HCT116 (cell line): ENCODE data around the gene MCUR1. TPM values are rescaled to one million over a fixed set of nuclear protein-coding genes. Genes with fewer than 3 reads are reported as not detected.

Source experiments
- ATAC-seq: fragments of 200-7000 bp; cut with Tn5 transposase; 2 replicates; pipeline ENCODE4 v1.9.1; 2020; ENCODE audit warnings: mild to moderate bottlenecking, moderate library complexity
- BruUV-seq: library from RNA; stranded (reverse); fragments of 400-500 nt; replicated peaks from 2 replicates; lab custom pipeline; 2021; lab: Mats Ljungman, UMichigan
- CTCF ChIA-PET: fragments of 300-600 bp; sonication (Branson Sonifier 250); formaldehyde crosslinking; loops from one replicate; lab custom pipeline; 2021; ENCODE audit warnings: antibody characterized with exemption; lab: Charles Lee
- POLR2A ChIA-PET: fragments of 300-600, 350-600 bp; sonication (Branson Sonifier 250); formaldehyde crosslinking; loops from one replicate; lab custom pipeline; 2021; ENCODE audit warnings: antibody characterized with exemption; lab: Charles Lee
- RAD21 ChIA-PET, 2 experiments: fragments of 300-600 bp; sonication (Branson Sonifier 250); formaldehyde crosslinking; loops; one replicate each; lab custom pipeline; 2023; ENCODE audit warnings: low total read pairs in 2 of 2; ENCODE audit not compliant: uncharacterized antibody in 2 of 2, unreplicated experiment in 2 of 2, low non-redundant PET in 1 of 2; lab: Charles Lee
- DNase-seq: peaks from one replicate; pipeline ENCODE4 v3.0.0-alpha.2; 2010; ENCODE audit warnings: low read depth, low spot score
- H2AFZ ChIP-seq: fragments of 200-600 bp; shearing (Covaris generic), sonication (generic); 2 replicates; pipeline ENCODE4 v1.6.1; 2017; ENCODE audit warnings: low read depth, mixed run types, mixed read lengths, antibody characterized with exemption, low read length; ENCODE audit not compliant: poor library complexity, severe bottlenecking
- H3K27ac ChIP-seq: 2 replicates; pipeline ENCODE4 v1.5.1; 2012; ENCODE audit warnings: low read depth, low read length
- H3K27me3 ChIP-seq: fragments of 200-600 bp; sonication (generic); 2 replicates; pipeline ENCODE4 v1.6.1; 2016; ENCODE audit warnings: mixed run types, low read length, mixed read lengths; ENCODE audit not compliant: insufficient read depth
- H3K36me3 ChIP-seq, 2 experiments: fragments of 200-500 bp in 1 of 2; fragments of 200-600 bp in 1 of 2; sonication (Bioruptor generic) in 1 of 2; sonication (generic) in 1 of 2; 2 replicates each; pipeline versions ENCODE4 v1.5.1 to v1.6.1; 2014 to 2016; ENCODE audit warnings: low read length in 2 of 2, inconsistent platforms in 1 of 2, mixed read lengths in 1 of 2, mixed run types in 1 of 2; ENCODE audit not compliant: insufficient read depth in 2 of 2, control insufficient read depth in 1 of 2
- H3K4me1 ChIP-seq, 2 experiments: fragments of 200-600 bp in 1 of 2; sonication (generic) in 1 of 2; 2 replicates each; pipeline versions ENCODE4 v1.5.1 to v1.6.1; 2012 to 2017; ENCODE audit warnings: low read length in 2 of 2, inconsistent platforms in 1 of 2, mild to moderate bottlenecking in 1 of 2, mixed read lengths in 1 of 2, mixed run types in 1 of 2, moderate library complexity in 1 of 2; ENCODE audit not compliant: insufficient read depth in 2 of 2, control insufficient read depth in 1 of 2
- H3K4me2 ChIP-seq: fragments of 200-600 bp; sonication (generic); 2 replicates; pipeline ENCODE4 v1.6.1; 2017; ENCODE audit warnings: mixed run types, low read length, mixed read lengths
- H3K4me3 ChIP-seq, 2 experiments: fragments of 200-600 bp in 1 of 2; sonication (generic) in 1 of 2; replicated peaks in 1 of 2; 2 replicates each; pipeline ENCODE4 v1.5.1; 2011 to 2016; ENCODE audit warnings: low read length in 2 of 2, control low read depth in 1 of 2, low read depth in 1 of 2, mild to moderate bottlenecking in 1 of 2, mixed read lengths in 1 of 2, mixed run types in 1 of 2
- H3K79me2 ChIP-seq: fragments of 200-600 bp; sonication (generic); 2 replicates; pipeline ENCODE4 v1.6.1; 2017; ENCODE audit warnings: mild to moderate bottlenecking, mixed run types, low read length, moderate library complexity, mixed read lengths; ENCODE audit not compliant: insufficient read depth
- H3K9ac ChIP-seq: fragments of 200-600 bp; sonication (generic); 2 replicates; pipeline ENCODE4 v1.6.1; 2016; ENCODE audit warnings: low read length, mixed read lengths
- H3K9me2 ChIP-seq: fragments of 200-600 bp; sonication (generic), shearing (Covaris generic); 2 replicates; pipeline ENCODE4 v1.6.1; 2017; ENCODE audit warnings: mixed run types, mild to moderate bottlenecking, moderate library complexity; ENCODE audit not compliant: insufficient read depth
- H3K9me3 ChIP-seq, 2 experiments: fragments of 200-500 bp in 1 of 2; fragments of 200-600 bp in 1 of 2; sonication (Bioruptor generic) in 1 of 2; sonication (generic) in 1 of 2; 2 replicates each; pipeline ENCODE4 v1.6.1; 2014 to 2017; ENCODE audit warnings: low read length in 2 of 2, mixed read lengths in 2 of 2, inconsistent platforms in 1 of 2, low read depth in 1 of 2, mild to moderate bottlenecking in 1 of 2, mixed run types in 1 of 2, moderate library complexity in 1 of 2; ENCODE audit not compliant: control insufficient read depth in 1 of 2, insufficient read depth in 1 of 2
- H4K20me1 ChIP-seq: fragments of 200-600 bp; sonication (generic), shearing (Covaris generic); 2 replicates; pipeline ENCODE4 v1.6.1; 2017; ENCODE audit warnings: mixed run types, mild to moderate bottlenecking, moderate library complexity; ENCODE audit not compliant: insufficient read depth
- CTCF ChIP-seq, 3 experiments: fragments of 200-600 bp in 1 of 3; sonication (generic) in 1 of 3; IDR thresholded peaks in 2 of 3; conservative IDR thresholded peaks in 1 of 3; 2 replicates each; pipeline ENCODE4 v1.5.1; 2012 to 2017; ENCODE audit warnings: low read depth in 2 of 3, low read length in 2 of 3, antibody characterized with exemption in 1 of 3, borderline replicate concordance in 1 of 3, control low read depth in 1 of 3, mild to moderate bottlenecking in 1 of 3, mixed read lengths in 1 of 3, mixed run types in 1 of 3, moderate library complexity in 1 of 3; ENCODE audit not compliant: insufficient read depth in 1 of 3
- EZH2 ChIP-seq: fragments of 200-600 bp; sonication (generic); IDR thresholded peaks from 2 replicates; pipeline ENCODE4 v1.6.1; 2017; ENCODE audit warnings: antibody characterized with exemption, mixed run types
- POLR2A ChIP-seq: IDR thresholded peaks from 2 replicates; pipeline ENCODE4 v1.7.0; 2011; ENCODE audit warnings: borderline replicate concordance; ENCODE audit not compliant: insufficient read depth, insufficient read length; ENCODE audit errors: extremely low read depth
- REST ChIP-seq: IDR thresholded peaks from 2 replicates; pipeline ENCODE4 v1.6.1; 2012; ENCODE audit warnings: low read depth
- SIN3A ChIP-seq: IDR thresholded peaks from 2 replicates; pipeline ENCODE4 v1.6.1; 2012; ENCODE audit warnings: low read depth
- TCF7L2 ChIP-seq: IDR thresholded peaks from 2 replicates; pipeline ENCODE4 v1.7.0; 2011; ENCODE audit warnings: borderline replicate concordance, inconsistent platforms; ENCODE audit not compliant: insufficient read depth, insufficient read length; ENCODE audit errors: extremely low read depth
- ZBTB33 ChIP-seq: IDR thresholded peaks from 2 replicates; pipeline ENCODE4 v1.6.1; 2011; ENCODE audit warnings: mild to moderate bottlenecking, low read length, moderate library complexity; ENCODE audit not compliant: insufficient replicate concordance; ENCODE audit errors: extremely low read depth
- ZFX ChIP-seq: fragments of 450-650 bp; IDR thresholded peaks from 2 replicates; pipeline ENCODE4 v1.6.1; 2017
- ZNF274 ChIP-seq: fragments of 200-500 bp; sonication (Bioruptor generic); IDR thresholded peaks from 2 replicates; pipeline ENCODE4 v1.6.1; 2014; ENCODE audit warnings: mild to moderate bottlenecking, low read depth, low read length, inconsistent platforms
- intact Hi-C: fragments of 100-400 bp; cut with micrococcal nuclease; formaldehyde crosslinking; loops from 2 replicates; pipeline ENCODE4 v1.10.0; 2022
- total RNA-seq: library from RNA; stranded (reverse); gene quantifications from one replicate; pipeline ENCODE4 v1.2.1, GENCODE V29; 2021; ENCODE audit not compliant: unreplicated experiment

MCUR1 gene
- total RNA-seq, 1 experiment from 2014 or later: 33.2 TPM

GRCh38 chr6:13832778-13833177, 18.4 kb upstream of the MCUR1 start:
- ChIA-PET POLR2A (no interaction called here), RAD21 (no interaction called here), CTCF (no interaction called here)
- no peaks in the 10 kb centered on the region for H3K79me2 ChIP-seq
- BruUV-seq: no TSS peak
- no peaks in the 10 kb centered on the region for H3K9me3 ChIP-seq
- H3K4me2 ChIP-seq: no peak overlapping the region
- H3K36me3 ChIP-seq: no peaks in the 10 kb centered on the region
- no peak overlapping the region for H3K4me3 ChIP-seq
- no peaks in the 10 kb centered on the region for H3K4me1 ChIP-seq
- no peak overlapping the region for H2AFZ ChIP-seq
- H4K20me1 ChIP-seq: no peaks in the 10 kb centered on the region
- DNase-seq (no peak), ATAC-seq (no peak)
- no peaks in the 10 kb centered on the region for H3K9me2 ChIP-seq
- no peak overlapping the region for H3K9ac ChIP-seq
- intact Hi-C loops: no loop called here
- no peak for TF ChIP-seq POLR2A
- no peak for TF ChIP-seq SIN3A
- no peak for TF ChIP-seq ZBTB33
- H3K27ac ChIP-seq: no peak overlapping the region
- H3K27me3 ChIP-seq: no peaks in the 10 kb centered on the region

- no peak overlapping the region for H3K4me2 ChIP-seq
- no peak for ATAC-seq
- no peaks in the 10 kb centered on the region for H3K36me3 ChIP-seq
- no peaks in the 10 kb centered on the region for H3K27me3 ChIP-seq
- H4K20me1 ChIP-seq: no peaks in the 10 kb centered on the region
- no peak for DNase-seq
- no TSS peak for BruUV-seq
- H3K9ac ChIP-seq: no peak overlapping the region
- RAD21 ChIA-PET: no interaction called here
- no peak overlapping the region for H3K4me3 ChIP-seq
- CTCF ChIA-PET: no interaction called here
- no peaks in the 10 kb centered on the region for H3K79me2 ChIP-seq
- no peak overlapping the region for H3K27ac ChIP-seq
- intact Hi-C loops: no loop called here
- H3K9me2 ChIP-seq: no peaks in the 10 kb centered on the region
- H3K4me1 ChIP-seq: no peaks in the 10 kb centered on the region
- H3K9me3 ChIP-seq: no peaks in the 10 kb centered on the region
- H2AFZ ChIP-seq: no peak overlapping the region
- POLR2A ChIA-PET: no interaction called here
- no peak for TF ChIP-seq ZBTB33
- no peak for TF ChIP-seq CTCF (IDR thresholded peaks at IDR 0.05 in 2 of 3, conservative IDR thresholded peaks at IDR 0.05 in 1 of 3; ENCODE audit: borderline replicate concordance in 1 of 3, insufficient read depth in 1 of 3, low read depth in 2 of 3, low read length in 2 of 3)
- TF ChIP-seq TCF7L2: no peak
- TF ChIP-seq EZH2: no peak
- TF ChIP-seq ZFX: no peak
- no peak for TF ChIP-seq ZNF274
- no peak for TF ChIP-seq REST
Observed at GRCh38 chr6:13831615-13832014, 17.3 kb upstream of the MCUR1 start.
